Keratinocyte (primary cell): Measurements from ENCODE around the gene IPO11. TPM values are rescaled to one million over a fixed set of nuclear protein-coding genes. Genes with fewer than 3 reads are reported as not detected.
"Not testable (repeated sequence)": the region's sequence is repeated elsewhere in the genome, so short reads cannot be mapped to it uniquely, and the experiment has no call there.

ENCODE experiments used
- DNase-seq: peaks from one replicate; pipeline ENCODE4 v3.0.0-alpha.2; 2011; ENCODE audit warnings: low read depth, missing footprints, low spot score
- FAIRE-seq: peaks from 2 replicates; lab custom pipeline; 2011; peaks lifted over from hg19 to GRCh38; lab: Jason Lieb, UNC
- H2AFZ ChIP-seq: 2 replicates; pipeline ENCODE4 v1.6.0; 2012; ENCODE audit warnings: low read length, control low read depth, inconsistent platforms; ENCODE audit not compliant: control insufficient read depth
- H3K27ac ChIP-seq: 2 replicates; pipeline ENCODE4 v1.5.1; 2011; ENCODE audit warnings: low read length; ENCODE audit not compliant: control insufficient read depth, insufficient read depth
- H3K27me3 ChIP-seq: 3 replicates; pipeline ENCODE4 v1.6.0; 2011; ENCODE audit warnings: low read length; ENCODE audit not compliant: control insufficient read depth, insufficient read depth; ENCODE audit errors: extremely low read depth
- H3K36me3 ChIP-seq, 2 experiments: 2 replicates in 1 of 2; 3 replicates in 1 of 2; pipeline ENCODE4 v1.5.1; 2011; ENCODE audit warnings: low read length in 2 of 2, mild to moderate bottlenecking in 1 of 2; ENCODE audit not compliant: control insufficient read depth in 2 of 2, insufficient read depth in 2 of 2; ENCODE audit errors: extremely low read depth in 1 of 2
- H3K4me1 ChIP-seq: 3 replicates; pipeline ENCODE4 v1.5.1; 2011; ENCODE audit warnings: low read length; ENCODE audit not compliant: control insufficient read depth, insufficient read depth; ENCODE audit errors: extremely low read depth
- H3K4me2 ChIP-seq: 3 replicates; pipeline ENCODE4 v1.6.0; 2011; ENCODE audit warnings: low read depth, low read length; ENCODE audit not compliant: control insufficient read depth, insufficient read depth; ENCODE audit errors: extremely low read depth
- H3K4me3 ChIP-seq, 3 experiments: fragments of 200-600 bp in 1 of 3; sonication (generic) in 1 of 3; 2 replicates in 2 of 3; 3 replicates in 1 of 3; pipeline ENCODE4 v1.5.1; 2011 to 2016; ENCODE audit warnings: low read length in 3 of 3, mild to moderate bottlenecking in 3 of 3, control low read depth in 2 of 3, inconsistent platforms in 1 of 3, low read depth in 1 of 3, mixed read lengths in 1 of 3, mixed run types in 1 of 3, moderate library complexity in 1 of 3; ENCODE audit not compliant: control insufficient read depth in 2 of 3, insufficient read depth in 2 of 3; ENCODE audit errors: extremely low read depth in 1 of 3
- H3K79me2 ChIP-seq: 2 replicates; pipeline ENCODE4 v1.6.0; 2012; ENCODE audit warnings: low read length; ENCODE audit not compliant: control insufficient read depth, insufficient read depth
- H3K9ac ChIP-seq: 3 replicates; pipeline ENCODE4 v1.6.0; 2011; ENCODE audit warnings: low read length; ENCODE audit not compliant: control insufficient read depth, insufficient read depth; ENCODE audit errors: extremely low read depth
- H3K9me1 ChIP-seq: 3 replicates; pipeline ENCODE4 v1.6.0; 2011; ENCODE audit warnings: low read length; ENCODE audit not compliant: control insufficient read depth, insufficient read depth; ENCODE audit errors: extremely low read depth
- H3K9me3 ChIP-seq: 2 replicates; pipeline ENCODE4 v1.5.1; 2012; ENCODE audit warnings: low read depth, low read length; ENCODE audit not compliant: control insufficient read depth
- H4K20me1 ChIP-seq: 3 replicates; pipeline ENCODE4 v1.6.0; 2011; ENCODE audit warnings: low read length; ENCODE audit not compliant: control insufficient read depth, insufficient read depth; ENCODE audit errors: extremely low read depth
- CTCF ChIP-seq, 3 experiments: IDR thresholded peaks in 1 of 3; conservative IDR thresholded peaks in 1 of 3; optimal IDR thresholded peaks in 1 of 3; 2 replicates in 2 of 3; 3 replicates in 1 of 3; pipeline versions ENCODE3 to v1.5.1; 2011; ENCODE audit warnings: low read length in 3 of 3, mild to moderate bottlenecking in 3 of 3, moderate library complexity in 2 of 3, control low read depth in 1 of 3, inconsistent platforms in 1 of 3; ENCODE audit not compliant: insufficient read depth in 2 of 3; ENCODE audit errors: extremely low read depth in 1 of 3
- EZH2 ChIP-seq: IDR thresholded peaks from one replicate; pipeline ENCODE4 v1.6.1; 2012; ENCODE audit warnings: inconsistent platforms, mild to moderate bottlenecking, low read length, moderate library complexity
- dilution Hi-C: fragments of 300-500 bp; cut with MboI; formaldehyde crosslinking; loops from one replicate; pipeline ENCODE4 v1.7.0; 2020; ENCODE audit warnings: low sequenced_read_pairs; ENCODE audit not compliant: extremely low pct_ligation_motif_present
- polyA plus RNA-seq, 5 experiments: library from polyadenylated mRNA; depleted of rRNA in 3 of 5; stranded (reverse) in 3 of 5; stranded (forward) in 1 of 5; unstranded in 1 of 5; fragments of >200 nt; gene quantifications; 1 replicate in 1 of 5; 2 replicates in 3 of 5; 3 replicates in 1 of 5; pipeline versions ENCODE4 v1.2.1 to v1.2.3, GENCODE V29; 2011 to 2012; ENCODE audit warnings: missing spikeins in 2 of 5, low read depth in 1 of 5, low replicate concordance in 1 of 5

IPO11 gene
- polyA plus RNA-seq, 1 donor (not counting 4 experiments of a cell fraction or from before 2014, with no cell fraction given): 34.7 TPM

GRCh38 chr5:62506659-62507460, 94.3 kb downstream of the IPO11 start:
- no peaks in the 10 kb centered on the region for H3K9me3 ChIP-seq
- no peaks in the 10 kb centered on the region for H3K9me1 ChIP-seq
- FAIRE-seq: peak; percentile 41
- H3K4me2 ChIP-seq: no peak overlapping the region
- no peak overlapping the region for H3K4me3 ChIP-seq
- no peak overlapping the region for H3K9ac ChIP-seq
- H3K79me2 ChIP-seq: no peaks in the 10 kb centered on the region
- no peak for DNase-seq
- no peaks in the 10 kb centered on the region for H3K27me3 ChIP-seq
- H3K36me3 ChIP-seq: peaks cover 1 to 3% of the 10 kb centered on the region in 2 experiments
- TF ChIP-seq CTCF (optimal IDR thresholded peaks at IDR 0.05 in 1 of 3, IDR thresholded peaks at IDR 0.05 in 1 of 3, conservative IDR thresholded peaks at IDR 0.05 in 1 of 3; ENCODE audit: extremely low read depth in 1 of 3, insufficient read depth in 2 of 3, low read length in 3 of 3): no peak
- no peak for TF ChIP-seq EZH2
- no peak overlapping the region for H3K27ac ChIP-seq
- H2AFZ ChIP-seq: no peak overlapping the region
- dilution Hi-C loops: no loop called here
- H3K4me1 ChIP-seq: no peaks in the 10 kb centered on the region
- no peaks in the 10 kb centered on the region for H4K20me1 ChIP-seq

GRCh38 chr5:62508760-62509159, 96.2 kb downstream of the IPO11 start:
- H3K9me1 ChIP-seq, H3K4me3 ChIP-seq, H3K79me2 ChIP-seq, H3K4me1 ChIP-seq, H3K27me3 ChIP-seq, FAIRE-seq, dilution Hi-C loops, H3K4me2 ChIP-seq, H4K20me1 ChIP-seq, H3K36me3 ChIP-seq, H3K9me3 ChIP-seq, H3K9ac ChIP-seq, H2AFZ ChIP-seq, H3K27ac ChIP-seq, DNase-seq: not testable (repeated sequence)
